ENCODE results near the gene WBP2. TPM values are rescaled to one million over a fixed set of nuclear protein-coding genes. Genes with fewer than 3 reads are reported as not detected.

WBP2 gene
- total and polyA plus RNA-seq, 2 of the 13 experiments (the other 11 are each of a cell fraction or from before 2014, with no cell fraction given) = 29.2 to 29.5 TPM

DNA sequence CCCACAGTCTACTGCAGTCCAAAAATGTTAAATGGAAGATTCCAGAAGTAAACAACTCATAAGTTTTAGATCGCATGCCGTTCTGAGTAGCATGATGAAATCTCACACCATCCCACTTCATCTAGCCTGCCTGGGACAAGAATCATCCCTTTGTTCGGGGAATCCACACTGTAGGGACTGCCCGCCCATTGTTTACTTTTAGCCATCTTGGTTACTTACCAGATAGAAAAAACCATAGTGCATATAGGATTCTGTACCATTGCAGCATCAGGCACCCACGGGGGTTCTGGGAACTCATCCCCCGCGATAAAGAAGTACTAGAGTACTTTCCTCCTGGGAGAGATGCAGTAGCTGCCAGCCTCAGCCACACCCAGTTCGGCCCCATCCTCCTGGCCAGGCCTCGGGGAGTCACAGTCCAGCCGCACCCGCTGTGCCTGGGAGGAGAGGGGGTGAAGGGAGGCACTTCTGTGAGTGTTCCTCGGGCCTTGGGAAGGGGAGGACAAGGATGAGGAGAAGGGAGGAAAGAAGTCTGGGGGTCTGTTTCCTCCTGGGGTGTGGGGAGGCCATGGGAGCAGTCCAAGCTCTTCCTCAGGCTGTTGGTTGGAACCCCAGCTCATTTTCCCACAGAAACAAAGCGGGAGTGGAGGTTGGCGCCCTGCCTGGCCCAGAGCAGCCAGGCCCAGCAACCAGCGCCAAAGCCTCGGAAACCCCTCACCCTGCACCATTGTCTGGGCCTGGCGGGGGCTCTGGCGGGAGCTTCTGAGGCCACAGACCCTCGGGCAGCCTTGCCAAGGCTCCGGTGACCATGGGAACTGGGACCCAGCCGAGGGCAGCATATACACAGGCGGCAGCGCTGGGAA lies 14.4 kb upstream of the WBP2 start (continued):
- TF ChIP-seq ZNF337 (CRISPR knock-in tag; IDR thresholded peaks at IDR 0.05; ENCODE audit: borderline replicate concordance, low read depth) = peak; percentile 54; the same call in 1 of the 2 replicates
- TF ChIP-seq CEBPG (CRISPR knock-in tag; IDR thresholded peaks at IDR 0.05) = peak; percentile 97
- TF ChIP-seq ZBTB21 (CRISPR knock-in tag; IDR thresholded peaks at IDR 0.05) = peak; percentile 20; the same call in 1 of the 2 replicates
- no peak for TF ChIP-seq HOXD1 (CRISPR knock-in tag; IDR thresholded peaks at IDR 0.05)
- TF ChIP-seq FOXK1 (CRISPR knock-in tag; IDR thresholded peaks at IDR 0.05; ENCODE audit: borderline replicate concordance, low read depth) = peak; percentile 57; the same call in 1 of the 2 replicates
- TF ChIP-seq, protein P1, sequence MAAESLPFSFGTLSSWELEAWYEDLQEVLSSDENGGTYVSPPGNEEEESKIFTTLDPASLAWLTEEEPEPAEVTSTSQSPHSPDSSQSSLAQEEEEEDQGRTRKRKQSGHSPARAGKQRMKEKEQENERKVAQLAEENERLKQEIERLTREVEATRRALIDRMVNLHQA (CRISPR knock-in tag; IDR thresholded peaks at IDR 0.05) = no peak
- TF ChIP-seq, protein P2, sequence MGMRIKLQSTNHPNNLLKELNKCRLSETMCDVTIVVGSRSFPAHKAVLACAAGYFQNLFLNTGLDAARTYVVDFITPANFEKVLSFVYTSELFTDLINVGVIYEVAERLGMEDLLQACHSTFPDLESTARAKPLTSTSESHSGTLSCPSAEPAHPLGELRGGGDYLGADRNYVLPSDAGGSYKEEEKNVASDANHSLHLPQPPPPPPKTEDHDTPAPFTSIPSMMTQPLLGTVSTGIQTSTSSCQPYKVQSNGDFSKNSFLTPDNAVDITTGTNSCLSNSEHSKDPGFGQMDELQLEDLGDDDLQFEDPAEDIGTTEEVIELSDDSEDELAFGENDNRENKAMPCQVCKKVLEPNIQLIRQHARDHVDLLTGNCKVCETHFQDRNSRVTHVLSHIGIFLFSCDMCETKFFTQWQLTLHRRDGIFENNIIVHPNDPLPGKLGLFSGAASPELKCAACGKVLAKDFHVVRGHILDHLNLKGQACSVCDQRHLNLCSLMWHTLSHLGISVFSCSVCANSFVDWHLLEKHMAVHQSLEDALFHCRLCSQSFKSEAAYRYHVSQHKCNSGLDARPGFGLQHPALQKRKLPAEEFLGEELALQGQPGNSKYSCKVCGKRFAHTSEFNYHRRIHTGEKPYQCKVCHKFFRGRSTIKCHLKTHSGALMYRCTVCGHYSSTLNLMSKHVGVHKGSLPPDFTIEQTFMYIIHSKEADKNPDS (CRISPR knock-in tag; IDR thresholded peaks at IDR 0.05) = peak; percentile 100
- no peak for TF ChIP-seq USF2 (IDR thresholded peaks at IDR 0.05; ENCODE audit: low read depth, low read length)
- no peak for TF ChIP-seq USF2 (CRISPR knock-in tag; IDR thresholded peaks at IDR 0.05; ENCODE audit: borderline replicate concordance)
- TF ChIP-seq ETS1 (CRISPR knock-in tag; IDR thresholded peaks at IDR 0.05) = no peak
- no peak for TF ChIP-seq CENPT (CRISPR knock-in tag; IDR thresholded peaks at IDR 0.05; ENCODE audit: low read depth)
- peak; percentile 86; the same call in 1 of the 2 replicates for TF ChIP-seq ZNF335 (CRISPR knock-in tag; IDR thresholded peaks at IDR 0.05)
- TF ChIP-seq ZNF232 (CRISPR knock-in tag; IDR thresholded peaks at IDR 0.05; ENCODE audit: borderline replicate concordance) = no peak
- TF ChIP-seq PCBP1 (IDR thresholded peaks at IDR 0.05; ENCODE audit: borderline replicate concordance, low read depth, low read length) = no peak
- no peak for TF ChIP-seq CBX2 (IDR thresholded peaks at IDR 0.05; ENCODE audit: low read depth, low read length)
- no peak for TF ChIP-seq CBX2 (CRISPR knock-in tag; IDR thresholded peaks at IDR 0.05; ENCODE audit: low read depth)
- no peak for TF ChIP-seq SNRNP70 (IDR thresholded peaks at IDR 0.05; ENCODE audit: low read depth, low read length)
- TF ChIP-seq, protein P3, sequence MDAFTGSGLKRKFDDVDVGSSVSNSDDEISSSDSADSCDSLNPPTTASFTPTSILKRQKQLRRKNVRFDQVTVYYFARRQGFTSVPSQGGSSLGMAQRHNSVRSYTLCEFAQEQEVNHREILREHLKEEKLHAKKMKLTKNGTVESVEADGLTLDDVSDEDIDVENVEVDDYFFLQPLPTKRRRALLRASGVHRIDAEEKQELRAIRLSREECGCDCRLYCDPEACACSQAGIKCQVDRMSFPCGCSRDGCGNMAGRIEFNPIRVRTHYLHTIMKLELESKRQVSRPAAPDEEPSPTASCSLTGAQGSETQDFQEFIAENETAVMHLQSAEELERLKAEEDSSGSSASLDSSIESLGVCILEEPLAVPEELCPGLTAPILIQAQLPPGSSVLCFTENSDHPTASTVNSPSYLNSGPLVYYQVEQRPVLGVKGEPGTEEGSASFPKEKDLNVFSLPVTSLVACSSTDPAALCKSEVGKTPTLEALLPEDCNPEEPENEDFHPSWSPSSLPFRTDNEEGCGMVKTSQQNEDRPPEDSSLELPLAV (CRISPR knock-in tag; conservative IDR thresholded peaks at IDR 0.05; ENCODE audit: low read depth) = no peak
- TF ChIP-seq RFX3 (CRISPR knock-in tag; IDR thresholded peaks at IDR 0.05) = 0 out of 2 replicates have a peak, but pooled peaks have one; percentile 27
- peak; percentile 97 for TF ChIP-seq FOXA3 (CRISPR knock-in tag; IDR thresholded peaks at IDR 0.05)
- 0 out of 2 replicates have a peak, but pooled peaks have one; percentile 78 for TF ChIP-seq KLF9 (CRISPR knock-in tag; IDR thresholded peaks at IDR 0.05; ENCODE audit: low read depth)
- 0 out of 2 replicates have a peak, but pooled peaks have one; percentile 71 for TF ChIP-seq HMG20B (CRISPR knock-in tag; conservative IDR thresholded peaks at IDR 0.05)

All from HepG2 (cell line).